HG03060 (cell line): Measurements from ENCODE around the gene CD93.

Experiments used
- ATAC-seq: cut with Tn5 transposase; IDR thresholded peaks from one replicate; pipeline ENCODE4 v1.9.1; 2021; ENCODE audit warnings: low read depth, moderate number of reproducible peaks; ENCODE audit not compliant: unreplicated experiment

Gene CD93

GRCh38 chr20:23085436-23086055 lies 578 bp downstream of the CD93 start:
- ATAC-seq: no peak

- ATAC-seq: no peak
Observed at GRCh38 chr20:23084845-23085365, 1.2 kb downstream of the CD93 start.

GRCh38 chr20:23084282-23084844 lies 1.8 kb downstream of the CD93 start:
- no peak for ATAC-seq

GRCh38 chr20:23083553-23084220 lies 2.4 kb downstream of the CD93 start:
- no peak for ATAC-seq

- ATAC-seq: no peak
Observed at GRCh38 chr20:23082846-23083552, 3.1 kb downstream of the CD93 start.

- ATAC-seq: no peak
Observed at GRCh38 chr20:23081263-23081819, 4.8 kb downstream of the CD93 start.

- no peak for ATAC-seq
Observed at GRCh38 chr20:23080521-23080920, 5.6 kb downstream of the CD93 start.

- ATAC-seq: no peak
Observed at GRCh38 chr20:23079926-23080325, 6.2 kb downstream of the CD93 start.

GRCh38 chr20:23079016-23079351 lies 7.1 kb downstream of the CD93 start:
- no peak for ATAC-seq

GRCh38 chr20:23078351-23079015 lies 7.6 kb downstream of the CD93 start:
- ATAC-seq: no peak

- ATAC-seq: no peak
Observed at GRCh38 chr20:23077277-23077676, 8.8 kb downstream of the CD93 start.

GRCh38 chr20:23074052-23074451 lies 12.1 kb downstream of the CD93 start:
- ATAC-seq: no peak

GRCh38 chr20:23072892-23073586 lies 13.1 kb downstream of the CD93 start:
- no peak for ATAC-seq

- ATAC-seq: no peak
Observed at GRCh38 chr20:23071996-23072395, 14.1 kb downstream of the CD93 start.

GRCh38 chr20:23071398-23071797 lies 14.7 kb downstream of the CD93 start:
- no peak for ATAC-seq

GRCh38 chr20:23069108-23069507 lies 17.0 kb downstream of the CD93 start:
- no peak for ATAC-seq

- no peak for ATAC-seq
Observed at GRCh38 chr20:23068283-23068682, 17.8 kb downstream of the CD93 start.

- no peak for ATAC-seq
Observed at GRCh38 chr20:23066772-23067171, 19.4 kb downstream of the CD93 start.

- ATAC-seq: no peak
Observed at GRCh38 chr20:23065266-23066201, 20.6 kb downstream of the CD93 start.
